ENCODE results near the gene CWH43.
"Not testable (repeated sequence)": the region's sequence is repeated elsewhere in the genome, so short reads cannot be mapped to it uniquely, and the experiment has no call there.

The CWH43 gene

DNA sequence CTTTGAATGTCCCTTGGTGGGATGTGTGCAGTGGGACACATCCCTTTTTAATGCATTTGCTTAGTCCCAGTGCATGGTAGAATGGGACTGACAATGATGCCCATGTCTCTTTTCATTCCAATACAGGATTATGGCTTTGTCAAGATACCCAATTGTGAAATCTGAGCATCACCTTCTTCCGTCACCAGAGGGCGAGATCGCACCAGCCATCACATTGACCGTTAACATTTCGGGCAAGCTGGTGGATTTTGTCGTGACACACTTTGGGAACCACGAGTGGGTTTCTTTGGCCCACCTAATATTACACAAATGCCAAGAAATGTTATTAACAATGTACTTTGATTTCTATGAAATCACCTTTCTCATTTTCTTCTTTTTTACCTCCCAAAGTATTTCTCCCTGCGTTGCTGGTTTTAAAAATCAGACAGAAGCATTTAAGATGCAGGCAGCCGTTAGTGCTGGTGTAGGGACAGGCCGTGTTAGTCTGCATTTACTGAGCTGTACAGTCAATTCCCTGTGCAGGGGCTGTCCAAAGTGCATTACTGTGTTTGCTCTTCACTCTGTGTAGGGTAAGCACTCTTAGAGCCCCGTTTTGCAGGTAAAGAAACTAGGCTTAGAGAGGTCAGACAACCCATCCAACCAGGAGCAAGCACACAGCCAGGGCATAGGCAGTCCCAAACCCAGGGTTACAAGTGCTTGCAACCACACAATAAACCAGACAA lies 46.5 kb downstream of the CWH43 start:
- Histone ChIP-seq H3K27me3 (ENCODE audit: control insufficient read depth, insufficient read depth, low read length) (peaks cover 13% of the 10 kb centered on the region), H3K9me3 (replicated peaks; ENCODE audit: low read length) (no peaks in the 10 kb centered on the region), H3K4me3 (ENCODE audit: low read length) (no peak overlapping the region), H3K36me3 (ENCODE audit: insufficient read depth, low read length) (no peaks in the 10 kb centered on the region), H3K4me2 (ENCODE audit: low read length) (no peak overlapping the region), H3K9ac (ENCODE audit: low read depth, low read length) (no peak overlapping the region), H3K4me1 (ENCODE audit: control insufficient read depth, insufficient read depth, low read length) (no peaks in the 10 kb centered on the region)

- H3K9ac ChIP-seq (ENCODE audit: low read depth, low read length): no peak overlapping the region
- no peak overlapping the region for H3K4me3 ChIP-seq (ENCODE audit: low read length)
- H3K4me2 ChIP-seq (ENCODE audit: low read length): no peak overlapping the region
- H3K4me1 ChIP-seq (ENCODE audit: control insufficient read depth, insufficient read depth, low read length): no peaks in the 10 kb centered on the region
- H3K27me3 ChIP-seq (ENCODE audit: control insufficient read depth, insufficient read depth, low read length): peaks cover 13% of the 10 kb centered on the region
- no peaks in the 10 kb centered on the region for H3K9me3 ChIP-seq (replicated peaks; ENCODE audit: low read length)
- no peaks in the 10 kb centered on the region for H3K36me3 ChIP-seq (ENCODE audit: insufficient read depth, low read length)
Observed at GRCh38 chr4:49036528-49036927, 50.5 kb downstream of the CWH43 start.

- no peak overlapping the region for H3K9ac ChIP-seq (ENCODE audit: low read depth, low read length)
- H3K36me3 ChIP-seq (ENCODE audit: insufficient read depth, low read length): no peaks in the 10 kb centered on the region
- no peak overlapping the region for H3K4me2 ChIP-seq (ENCODE audit: low read length)
- no peak overlapping the region for H3K4me3 ChIP-seq (ENCODE audit: low read length)
- H3K4me1 ChIP-seq (ENCODE audit: control insufficient read depth, insufficient read depth, low read length): no peaks in the 10 kb centered on the region
- no peaks in the 10 kb centered on the region for H3K27me3 ChIP-seq (ENCODE audit: control insufficient read depth, insufficient read depth, low read length)
- no peaks in the 10 kb centered on the region for H3K9me3 ChIP-seq (replicated peaks; ENCODE audit: low read length)
Observed at GRCh38 chr4:49044270-49044669, 58.2 kb downstream of the CWH43 start.

GRCh38 chr4:49058306-49058705 lies 72.2 kb downstream of the CWH43 start:
- Histone ChIP-seq H3K27me3 (ENCODE audit: control insufficient read depth, insufficient read depth, low read length) (no peaks in the 10 kb centered on the region), H3K9ac (ENCODE audit: low read depth, low read length) (no peak overlapping the region), H3K9me3 (replicated peaks; ENCODE audit: low read length) (no peaks in the 10 kb centered on the region), H3K4me3 (ENCODE audit: low read length) (no peak overlapping the region), H3K36me3 (ENCODE audit: insufficient read depth, low read length) (no peaks in the 10 kb centered on the region), H3K4me2 (ENCODE audit: low read length) (no peak overlapping the region), H3K4me1 (ENCODE audit: control insufficient read depth, insufficient read depth, low read length) (no peaks in the 10 kb centered on the region)

DNA sequence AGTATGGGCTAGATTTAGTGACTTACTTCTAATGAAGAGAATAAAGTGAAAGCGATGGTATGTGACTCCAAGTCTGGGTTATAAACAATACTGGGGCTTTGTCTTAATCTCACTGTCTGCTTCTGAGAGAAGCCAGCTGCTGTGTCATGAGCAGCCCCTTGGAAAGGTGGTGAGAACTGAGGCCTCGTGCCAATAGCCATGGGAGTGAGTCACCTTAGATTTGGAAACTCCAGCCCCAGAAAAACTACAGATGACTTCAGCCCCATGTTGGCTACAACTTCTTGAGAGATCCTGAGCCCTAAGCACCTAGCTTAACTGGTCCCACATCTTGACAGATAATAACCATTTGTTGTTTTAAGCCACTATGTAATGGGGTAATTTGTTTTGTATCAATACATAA lies 77.6 kb downstream of the CWH43 start:
- Histone ChIP-seq H3K4me1 (ENCODE audit: control insufficient read depth, insufficient read depth, low read length) (no peaks in the 10 kb centered on the region), H3K4me2 (ENCODE audit: low read length) (no peak overlapping the region), H3K36me3 (ENCODE audit: insufficient read depth, low read length) (no peaks in the 10 kb centered on the region), H3K9ac (ENCODE audit: low read depth, low read length) (no peak overlapping the region), H3K9me3 (replicated peaks; ENCODE audit: low read length) (no peaks in the 10 kb centered on the region), H3K27me3 (ENCODE audit: control insufficient read depth, insufficient read depth, low read length) (no peaks in the 10 kb centered on the region), H3K4me3 (ENCODE audit: low read length) (no peak overlapping the region)

DNA sequence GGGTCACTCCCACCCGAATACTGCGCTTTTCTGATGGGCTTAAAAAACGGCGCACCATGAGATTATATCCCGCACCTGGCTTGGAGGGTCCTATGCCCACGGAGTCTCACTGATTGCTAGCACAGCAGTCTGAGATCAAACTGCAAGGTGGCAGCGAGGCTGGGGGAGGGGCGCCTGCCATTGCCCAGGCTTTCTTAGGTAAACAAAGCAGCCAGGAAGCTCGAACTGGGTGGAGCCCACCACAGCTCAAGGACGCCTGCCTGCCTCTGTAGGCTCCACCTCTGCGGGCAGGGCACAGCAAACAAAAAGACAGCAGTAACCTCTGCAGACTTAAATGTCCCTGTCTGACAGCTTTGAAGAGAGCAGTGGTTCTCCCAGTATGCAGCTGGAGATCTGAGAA lies 86.1 kb downstream of the CWH43 start:
- H3K36me3 ChIP-seq (ENCODE audit: insufficient read depth, low read length); H3K9ac ChIP-seq (ENCODE audit: low read depth, low read length); H3K9me3 ChIP-seq (replicated peaks; ENCODE audit: low read length); H3K27me3 ChIP-seq (ENCODE audit: control insufficient read depth, insufficient read depth, low read length); H3K4me2 ChIP-seq (ENCODE audit: low read length); H3K4me3 ChIP-seq (ENCODE audit: low read length); H3K4me1 ChIP-seq (ENCODE audit: control insufficient read depth, insufficient read depth, low read length): not testable (repeated sequence)

- not testable (repeated sequence) for H3K9ac ChIP-seq (ENCODE audit: low read depth, low read length); H3K4me3 ChIP-seq (ENCODE audit: low read length); H3K4me1 ChIP-seq (ENCODE audit: control insufficient read depth, insufficient read depth, low read length); H3K4me2 ChIP-seq (ENCODE audit: low read length); H3K36me3 ChIP-seq (ENCODE audit: insufficient read depth, low read length); H3K27me3 ChIP-seq (ENCODE audit: control insufficient read depth, insufficient read depth, low read length)
- peaks cover 18% of the 10 kb centered on the region for H3K9me3 ChIP-seq (replicated peaks; ENCODE audit: low read length)
Observed at GRCh38 chr4:49091883-49092282, 105.8 kb downstream of the CWH43 start.

GRCh38 chr4:49092608-49093135 lies 106.6 kb downstream of the CWH43 start:
- H3K9me3 ChIP-seq (replicated peaks; ENCODE audit: low read length): peaks cover 25% of the 10 kb centered on the region
- not testable (repeated sequence) for H3K4me3 ChIP-seq (ENCODE audit: low read length); H3K9ac ChIP-seq (ENCODE audit: low read depth, low read length); H3K4me1 ChIP-seq (ENCODE audit: control insufficient read depth, insufficient read depth, low read length); H3K4me2 ChIP-seq (ENCODE audit: low read length); H3K27me3 ChIP-seq (ENCODE audit: control insufficient read depth, insufficient read depth, low read length); H3K36me3 ChIP-seq (ENCODE audit: insufficient read depth, low read length)

GRCh38 chr4:49096215-49096614 lies 110.1 kb downstream of the CWH43 start:
- not testable (repeated sequence) for H3K36me3 ChIP-seq (ENCODE audit: insufficient read depth, low read length); H3K4me1 ChIP-seq (ENCODE audit: control insufficient read depth, insufficient read depth, low read length); H3K9ac ChIP-seq (ENCODE audit: low read depth, low read length); H3K4me3 ChIP-seq (ENCODE audit: low read length); H3K4me2 ChIP-seq (ENCODE audit: low read length); H3K27me3 ChIP-seq (ENCODE audit: control insufficient read depth, insufficient read depth, low read length)
- peaks cover 33% of the 10 kb centered on the region for H3K9me3 ChIP-seq (replicated peaks; ENCODE audit: low read length)

DNA sequence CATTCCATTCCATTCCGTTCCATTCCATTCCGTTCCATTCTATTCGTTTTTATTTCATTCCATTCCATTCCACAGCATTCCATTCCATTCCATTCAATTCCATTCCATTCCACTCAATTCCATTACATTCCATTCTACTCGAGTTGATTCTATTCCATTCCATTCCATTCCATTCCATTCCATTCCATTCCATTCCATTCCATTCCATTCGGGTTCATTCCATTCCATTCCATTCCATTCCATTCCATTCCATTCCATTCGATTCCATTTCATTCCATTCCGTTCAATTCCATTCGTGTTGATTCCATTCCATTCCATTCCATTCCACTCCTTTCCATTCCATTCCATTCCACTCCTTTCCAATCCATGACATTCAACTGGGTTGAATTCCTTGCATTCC lies 110.6 kb downstream of the CWH43 start:
- H3K4me1 ChIP-seq (ENCODE audit: control insufficient read depth, insufficient read depth, low read length); H3K4me2 ChIP-seq (ENCODE audit: low read length); H3K27me3 ChIP-seq (ENCODE audit: control insufficient read depth, insufficient read depth, low read length); H3K4me3 ChIP-seq (ENCODE audit: low read length); H3K9ac ChIP-seq (ENCODE audit: low read depth, low read length); H3K36me3 ChIP-seq (ENCODE audit: insufficient read depth, low read length): not testable (repeated sequence)
- peaks cover 29% of the 10 kb centered on the region for H3K9me3 ChIP-seq (replicated peaks; ENCODE audit: low read length)

GRCh38 chr4:49097071-49097470 lies 111.0 kb downstream of the CWH43 start:
- H3K4me3 ChIP-seq (ENCODE audit: low read length); H3K4me1 ChIP-seq (ENCODE audit: control insufficient read depth, insufficient read depth, low read length); H3K9ac ChIP-seq (ENCODE audit: low read depth, low read length); H3K4me2 ChIP-seq (ENCODE audit: low read length); H3K36me3 ChIP-seq (ENCODE audit: insufficient read depth, low read length); H3K27me3 ChIP-seq (ENCODE audit: control insufficient read depth, insufficient read depth, low read length): not testable (repeated sequence)
- H3K9me3 ChIP-seq (replicated peaks; ENCODE audit: low read length): peaks cover 28% of the 10 kb centered on the region

- H3K27me3 ChIP-seq (ENCODE audit: control insufficient read depth, insufficient read depth, low read length); H3K4me2 ChIP-seq (ENCODE audit: low read length); H3K4me1 ChIP-seq (ENCODE audit: control insufficient read depth, insufficient read depth, low read length); H3K4me3 ChIP-seq (ENCODE audit: low read length); H3K9ac ChIP-seq (ENCODE audit: low read depth, low read length); H3K36me3 ChIP-seq (ENCODE audit: insufficient read depth, low read length): not testable (repeated sequence)
- H3K9me3 ChIP-seq (replicated peaks; ENCODE audit: low read length): peaks cover 30% of the 10 kb centered on the region
Observed at GRCh38 chr4:49097505-49097904, 111.4 kb downstream of the CWH43 start.

All from skeletal muscle satellite cell (primary cell).